HepG2 (cell line): ENCODE results near the gene SLC9A8.
A peak's percentile ranks its signal among the peaks of the same experiment; 100 is the strongest.

Experiments used
- CREM ChIP-seq, 2 experiments: sonication (generic) in 1 of 2; formaldehyde crosslinking in 1 of 2; IDR thresholded peaks; 2 replicates each; pipeline versions ENCODE4 v1.4.0 to v1.6.1; 2016 to 2020; ENCODE audit warnings: antibody characterized with exemption in 1 of 2, mild to moderate bottlenecking in 1 of 2, missing genetic modification reagents in 1 of 2
- EP300 ChIP-seq, 3 experiments: sonication (generic) in 1 of 3; formaldehyde crosslinking in 1 of 3; IDR thresholded peaks; 2 replicates each; pipeline versions ENCODE4 v1.5.1 to v1.6.1; 2011 to 2020; ENCODE audit warnings: low read depth in 2 of 3, low read length in 2 of 3, borderline replicate concordance in 1 of 3, improper control_type of control experiment in 1 of 3, mild to moderate bottlenecking in 1 of 3, missing genetic modification reagents in 1 of 3, moderate library complexity in 1 of 3
- KDM5B ChIP-seq: sonication (generic); formaldehyde crosslinking; IDR thresholded peaks from 2 replicates; pipeline ENCODE4 v1.4.0; 2020; ENCODE audit warnings: missing genetic modification reagents, mild to moderate bottlenecking, borderline replicate concordance
- RAD21 ChIP-seq: fragments of 450-650 bp; formaldehyde crosslinking; IDR thresholded peaks from 2 replicates; pipeline ENCODE4 v1.5.0; 2020; ENCODE audit warnings: mild to moderate bottlenecking
- SATB2 ChIP-seq: sonication (generic); formaldehyde crosslinking; IDR thresholded peaks from 2 replicates; pipeline ENCODE4 v1.5.0; 2020; ENCODE audit warnings: missing genetic modification reagents
- SETDB1 ChIP-seq: sonication (generic); formaldehyde crosslinking; IDR thresholded peaks from 2 replicates; pipeline ENCODE4 v1.5.1; 2020; ENCODE audit warnings: missing genetic modification reagents, mild to moderate bottlenecking, borderline replicate concordance
- ZNF792 ChIP-seq: IDR thresholded peaks from 2 replicates; pipeline ENCODE4 v1.6.1; 2016
- TF ChIP-seq, protein P1 (sequence below): IDR thresholded peaks from 2 replicates; pipeline ENCODE4 v1.6.1; 2016
- TF ChIP-seq, protein P2 (sequence below): IDR thresholded peaks from 2 replicates; pipeline ENCODE4 v1.6.1; 2012; ENCODE audit warnings: inconsistent platforms

DNA sequence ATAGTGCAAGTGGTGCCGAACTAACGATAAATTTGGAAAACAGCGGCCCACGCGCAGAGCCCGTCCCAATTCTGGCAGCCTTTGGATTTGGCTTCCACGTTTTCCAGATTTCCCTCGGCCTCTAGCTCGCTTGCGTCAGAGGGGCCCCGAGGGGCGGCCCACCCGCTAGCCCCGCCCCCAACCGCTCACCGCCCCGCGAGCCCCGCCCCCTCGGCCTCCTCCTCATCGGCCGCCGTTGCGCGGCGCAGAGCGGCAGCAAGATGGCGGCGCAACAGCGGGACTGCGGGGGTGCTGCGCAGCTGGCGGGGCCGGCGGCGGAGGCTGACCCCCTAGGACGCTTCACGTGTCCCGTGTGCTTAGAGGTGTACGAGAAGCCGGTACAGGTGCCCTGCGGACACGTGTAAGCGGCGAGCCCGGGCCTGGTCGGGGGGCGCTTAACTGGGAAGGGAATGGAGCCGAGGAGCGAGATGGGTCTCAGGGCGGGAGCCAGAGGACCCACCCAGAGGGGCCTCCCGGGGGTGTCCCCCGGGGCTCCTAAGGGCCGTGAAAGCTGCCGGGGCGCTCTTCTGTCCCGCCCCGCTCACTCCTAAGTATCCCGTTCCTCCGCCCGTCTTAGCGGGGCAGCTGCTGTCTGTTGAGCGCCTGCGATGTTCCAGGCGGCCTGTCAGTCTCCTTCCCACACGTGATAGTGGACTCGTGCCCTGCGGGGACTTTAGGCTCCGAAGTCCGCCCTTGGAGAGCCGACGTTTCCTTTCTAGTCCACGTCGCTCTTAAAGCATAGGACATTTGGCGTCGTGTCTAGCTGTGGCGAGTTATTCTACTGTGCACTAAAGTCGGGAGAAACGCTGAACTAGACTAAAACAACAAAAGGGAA, 123.8 kb downstream of the SLC9A8 start, which contains the start of gene RNF114:
- peak; percentile 67; the same call in 1 of the 2 replicates for TF ChIP-seq CREM (IDR thresholded peaks at IDR 0.05)
- no peak for TF ChIP-seq CREM (CRISPR knock-in tag; IDR thresholded peaks at IDR 0.05)
- no peak for TF ChIP-seq SETDB1 (CRISPR knock-in tag)
- peak; percentile 78 for TF ChIP-seq ZNF792 (CRISPR knock-in tag)
- TF ChIP-seq SATB2 (CRISPR knock-in tag), result no peak; the same call in 1 of the 2 replicates
- peak; percentile 31; the same call in 1 of the 2 replicates for TF ChIP-seq RAD21 (CRISPR knock-in tag)
- TF ChIP-seq, protein P1, sequence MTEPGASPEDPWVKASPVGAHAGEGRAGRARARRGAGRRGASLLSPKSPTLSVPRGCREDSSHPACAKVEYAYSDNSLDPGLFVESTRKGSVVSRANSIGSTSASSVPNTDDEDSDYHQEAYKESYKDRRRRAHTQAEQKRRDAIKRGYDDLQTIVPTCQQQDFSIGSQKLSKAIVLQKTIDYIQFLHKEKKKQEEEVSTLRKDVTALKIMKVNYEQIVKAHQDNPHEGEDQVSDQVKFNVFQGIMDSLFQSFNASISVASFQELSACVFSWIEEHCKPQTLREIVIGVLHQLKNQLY (CRISPR knock-in tag), result no peak
- peak in 1 of 2 experiments; percentile 18; a peak in 2 of 4 replicates for TF ChIP-seq EP300 (IDR thresholded peaks at IDR 0.05; ENCODE audit: low read depth in 2 of 2, low read length in 2 of 2)
- peak; percentile 52; the same call in 1 of the 2 replicates for TF ChIP-seq EP300 (CRISPR knock-in tag; IDR thresholded peaks at IDR 0.05; ENCODE audit: borderline replicate concordance)
- TF ChIP-seq, protein P2, sequence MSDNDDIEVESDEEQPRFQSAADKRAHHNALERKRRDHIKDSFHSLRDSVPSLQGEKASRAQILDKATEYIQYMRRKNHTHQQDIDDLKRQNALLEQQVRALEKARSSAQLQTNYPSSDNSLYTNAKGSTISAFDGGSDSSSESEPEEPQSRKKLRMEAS, result peak; percentile 81
- peak; percentile 88; the same call in 1 of the 2 replicates for TF ChIP-seq KDM5B (CRISPR knock-in tag)
